GM19099 (cell line): ENCODE results near the gene TNFRSF18.

Experiments used
- POLR2A ChIP-seq: IDR thresholded peaks from 3 replicates; pipeline ENCODE4 v1.6.1; 2011; ENCODE audit warnings: low read depth; ENCODE audit not compliant: insufficient read length; ENCODE audit errors: extremely low read depth

Gene TNFRSF18

GRCh38 chr1:1206376-1206965 is at the start of gene TNFRSF18:
TNFRSF18 (minus strand) TSS chr1:1206592; CDS start chr1:1206571, 21 bp downstream.
- no peak for TF ChIP-seq POLR2A

GRCh38 chr1:1255611-1256010 is 49.2 kb upstream of the TNFRSF18 start:
- TF ChIP-seq POLR2A = no peak

- no peak for TF ChIP-seq POLR2A
Observed at GRCh38 chr1:1255078-1255477, 48.7 kb upstream of the TNFRSF18 start.

- TF ChIP-seq POLR2A = no peak
Observed at GRCh38 chr1:1254667-1254998, 48.2 kb upstream of the TNFRSF18 start.

GRCh38 chr1:1253972-1254666 is 47.7 kb upstream of the TNFRSF18 start:
- no peak for TF ChIP-seq POLR2A

- TF ChIP-seq POLR2A = no peak
Observed at GRCh38 chr1:1253314-1253713, 46.9 kb upstream of the TNFRSF18 start.

GRCh38 chr1:1250786-1251284 is 44.4 kb upstream of the TNFRSF18 start:
- TF ChIP-seq POLR2A = peak; percentile 41

- no peak for TF ChIP-seq POLR2A
Observed at GRCh38 chr1:1247341-1247913, 41.0 kb upstream of the TNFRSF18 start.

- no peak for TF ChIP-seq POLR2A
Observed at GRCh38 chr1:1246577-1247340, 40.4 kb upstream of the TNFRSF18 start, which contains the start of gene C1QTNF12. C1QTNF12 (minus strand) TSS chr1:1246722; CDS start chr1:1246690, 32 bp downstream.

- no peak for TF ChIP-seq POLR2A
Observed at GRCh38 chr1:1245817-1246576, 39.6 kb upstream of the TNFRSF18 start.

- TF ChIP-seq POLR2A = no peak
Observed at GRCh38 chr1:1245178-1245816, 38.9 kb upstream of the TNFRSF18 start.

- no peak for TF ChIP-seq POLR2A
Observed at GRCh38 chr1:1244192-1244811, 37.9 kb upstream of the TNFRSF18 start.

- TF ChIP-seq POLR2A = no peak
Observed at GRCh38 chr1:1243807-1244191, 37.4 kb upstream of the TNFRSF18 start.

- no peak for TF ChIP-seq POLR2A
Observed at GRCh38 chr1:1243266-1243660, 36.9 kb upstream of the TNFRSF18 start.
